GM04503 (cell line): Measurements from ENCODE around the gene CBX8.

Experiments
- DNase-seq: peaks from one replicate; pipeline ENCODE4 v3.0.0-alpha.2; 2012; ENCODE audit warnings: low read depth

CBX8 gene

GRCh38 chr17:79819534-79820276 is 22.8 kb upstream of the CBX8 start:
- DNase-seq = no peak

GRCh38 chr17:79819085-79819484 is 22.2 kb upstream of the CBX8 start:
- DNase-seq = no peak

- DNase-seq = no peak
Measured at GRCh38 chr17:79818026-79818758, 21.3 kb upstream of the CBX8 start.

GRCh38 chr17:79815836-79816461 is 19.1 kb upstream of the CBX8 start:
- DNase-seq = no peak

GRCh38 chr17:79814974-79815835 is 18.3 kb upstream of the CBX8 start:
- DNase-seq = no peak

- DNase-seq = no peak
Measured at GRCh38 chr17:79814127-79814973, 17.5 kb upstream of the CBX8 start.

- DNase-seq = no peak
Measured at GRCh38 chr17:79813297-79814126, 16.6 kb upstream of the CBX8 start.

- no peak for DNase-seq
Measured at GRCh38 chr17:79812353-79813258, 15.7 kb upstream of the CBX8 start.

GRCh38 chr17:79811868-79812352 is 15.0 kb upstream of the CBX8 start:
- no peak for DNase-seq

- no peak for DNase-seq
Measured at GRCh38 chr17:79811011-79811867, 14.4 kb upstream of the CBX8 start.

- DNase-seq = no peak
Measured at GRCh38 chr17:79810130-79811010, 13.5 kb upstream of the CBX8 start.

- DNase-seq = no peak
Measured at GRCh38 chr17:79809530-79810129, 12.8 kb upstream of the CBX8 start.

- no peak for DNase-seq
Measured at GRCh38 chr17:79808763-79809529, 12.1 kb upstream of the CBX8 start.

- no peak for DNase-seq
Measured at GRCh38 chr17:79806863-79807720, 10.2 kb upstream of the CBX8 start.

- DNase-seq = no peak
Measured at GRCh38 chr17:79806446-79806760, 9.5 kb upstream of the CBX8 start.
